OCI-LY7 (cell line): Measurements from ENCODE around the gene CHRM3. TPM values are rescaled to one million over a fixed set of nuclear protein-coding genes. Genes with fewer than 3 reads are reported as not detected.

Source experiments
- BruUV-seq: library from RNA; stranded (reverse); fragments of 400-500 nt; replicated peaks from 2 replicates; lab custom pipeline; 2021; lab: Mats Ljungman, UMichigan
- CTCF ChIA-PET: fragments of 300-600 bp; sonication (Branson Sonifier 250); formaldehyde crosslinking; loops from one replicate; lab custom pipeline; 2022; ENCODE audit warnings: antibody characterized with exemption; ENCODE audit not compliant: unreplicated experiment; lab: Charles Lee
- POLR2A ChIA-PET: fragments of 300-600 bp; sonication (Branson Sonifier 250); formaldehyde crosslinking; loops from one replicate; lab custom pipeline; 2022; ENCODE audit warnings: antibody characterized with exemption; lab: Charles Lee
- DNase-seq: peaks from one replicate; pipeline ENCODE4 v3.0.0-alpha.2; 2015; ENCODE audit warnings: low spot score
- H2AFZ ChIP-seq: fragments of 200-600 bp; sonication (generic), shearing (Covaris generic); 2 replicates; pipeline ENCODE4 v1.6.1; 2014; ENCODE audit warnings: mild to moderate bottlenecking, antibody characterized with exemption, low read length, moderate library complexity
- H3K27ac ChIP-seq: fragments of 200-600 bp; sonication (generic); 2 replicates; pipeline ENCODE4 v1.5.1; 2014; ENCODE audit warnings: mixed run types, low read depth, mild to moderate bottlenecking, moderate library complexity, low read length, inconsistent platforms; ENCODE audit not compliant: poor library complexity, severe bottlenecking
- H3K36me3 ChIP-seq: fragments of 200-600 bp; sonication (generic); 2 replicates; pipeline ENCODE4 v1.6.1; 2014; ENCODE audit warnings: mild to moderate bottlenecking, antibody characterized with exemption, low read length, moderate library complexity, mixed read lengths; ENCODE audit not compliant: insufficient read depth
- H3K4me1 ChIP-seq: fragments of 200-600 bp; sonication (generic); 2 replicates; pipeline ENCODE4 v1.5.1; 2014; ENCODE audit warnings: mild to moderate bottlenecking, low read length; ENCODE audit not compliant: insufficient read depth, poor library complexity, severe bottlenecking
- H3K4me2 ChIP-seq: fragments of 200-600 bp; sonication (generic); 2 replicates; pipeline ENCODE4 v1.6.1; 2014; ENCODE audit warnings: mild to moderate bottlenecking, low read length
- H3K4me3 ChIP-seq: fragments of 200-600 bp; sonication (generic); 2 replicates; pipeline ENCODE4 v1.5.1; 2014; ENCODE audit warnings: mild to moderate bottlenecking, low read depth, low read length; ENCODE audit not compliant: poor library complexity, severe bottlenecking
- H3K79me2 ChIP-seq: fragments of 200-600 bp; sonication (generic); 2 replicates; pipeline ENCODE4 v1.6.1; 2016; ENCODE audit warnings: low read depth, mild to moderate bottlenecking, low read length, moderate library complexity, mixed read lengths; ENCODE audit not compliant: insufficient read depth
- H3K9me2 ChIP-seq: fragments of 200-600 bp; sonication (generic); 2 replicates; pipeline ENCODE4 v1.6.1; 2016; ENCODE audit warnings: mild to moderate bottlenecking, low read length, mixed read lengths; ENCODE audit not compliant: insufficient read depth
- H3K9me3 ChIP-seq: fragments of 200-600 bp; sonication (generic); 2 replicates; pipeline ENCODE4 v1.6.1; 2014; ENCODE audit warnings: mild to moderate bottlenecking, mixed run types, low read length, mixed read lengths
- H4K20me1 ChIP-seq: fragments of 200-600 bp; sonication (generic); 2 replicates; pipeline ENCODE4 v1.6.1; 2014; ENCODE audit warnings: mild to moderate bottlenecking, antibody characterized with exemption, low read length, moderate library complexity, mixed read lengths; ENCODE audit not compliant: insufficient read depth
- CTCF ChIP-seq: fragments of 200-600 bp; sonication (generic); conservative IDR thresholded peaks from 2 replicates; pipeline ENCODE4 v1.5.1; 2014; ENCODE audit warnings: mild to moderate bottlenecking, antibody characterized with exemption, low read length, moderate library complexity, mixed read lengths
- EZH2phosphoT487 ChIP-seq: fragments of 200-600 bp; sonication (generic); IDR thresholded peaks from 2 replicates; pipeline ENCODE4 v1.6.1; 2018; ENCODE audit warnings: low read depth, borderline replicate concordance, mild to moderate bottlenecking, mixed run types, antibody characterized with exemption, low read length, moderate library complexity, mixed read lengths
- intact Hi-C: fragments of 100-400 bp; cut with micrococcal nuclease; formaldehyde crosslinking; loops from one replicate; pipeline ENCODE4 v1.10.0; 2022; ENCODE audit not compliant: unreplicated experiment
- total RNA-seq, 2 experiments: library from RNA; depleted of rRNA in 1 of 2; stranded (reverse); fragments of >200 nt in 1 of 2; shearing (Covaris generic) in 1 of 2; gene quantifications; 2 replicates each; pipeline ENCODE4 v1.2.3, GENCODE V29; 2014 to 2022

CHRM3 gene
- total RNA-seq, 2 experiments from 2014 or later = 0.13 TPM; not detected in 1

- no peaks in the 10 kb centered on the region for H3K9me3 ChIP-seq
- H4K20me1 ChIP-seq = no peaks in the 10 kb centered on the region
- BruUV-seq = no TSS peak
- H3K27ac ChIP-seq = no peak overlapping the region
- no peak for DNase-seq
- no peaks in the 10 kb centered on the region for H3K4me1 ChIP-seq
- TF ChIP-seq CTCF (no peak), EZH2phosphoT487 (no peak)
- no peaks in the 10 kb centered on the region for H3K9me2 ChIP-seq
- ChIA-PET CTCF (no interaction called here), POLR2A (no interaction called here)
- no peaks in the 10 kb centered on the region for H3K79me2 ChIP-seq
- no peaks in the 10 kb centered on the region for H3K36me3 ChIP-seq
- no peak overlapping the region for H3K4me3 ChIP-seq
- H2AFZ ChIP-seq = no peak overlapping the region
- intact Hi-C loops = no loop called here
- no peak overlapping the region for H3K4me2 ChIP-seq
Observed at GRCh38 chr1:239434181-239434580, 47.8 kb downstream of the CHRM3 start.
